Measurements from ENCODE around the gene OSBPL10. TPM values are rescaled to one million over a fixed set of nuclear protein-coding genes. Genes with fewer than 3 reads are reported as not detected.

The OSBPL10 gene
- total RNA-seq, 1 experiment from 2014 or later, result 48.0 TPM

DNA sequence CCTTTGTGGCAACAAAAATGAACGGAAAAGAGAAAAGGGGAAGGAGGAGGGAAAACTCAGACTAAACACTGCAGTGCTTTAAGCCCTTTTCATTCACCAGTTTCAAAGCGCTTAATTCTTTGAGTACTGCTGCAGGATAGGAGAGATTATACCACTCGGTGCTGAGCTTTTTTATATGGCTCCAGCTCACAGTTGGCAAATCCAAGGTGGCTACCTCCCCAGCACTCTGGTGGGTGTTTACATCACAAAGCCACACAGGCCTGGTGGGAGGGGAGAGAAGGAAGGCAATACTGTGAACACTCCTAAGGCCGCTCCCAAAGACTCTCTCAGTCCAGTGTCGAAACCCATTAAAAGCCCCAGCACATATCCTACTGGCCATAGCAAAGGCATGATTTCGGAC, 256.9 kb downstream of the OSBPL10 start:
- Histone ChIP-seq H3K27me3 (ENCODE audit: low read length) (no peaks in the 10 kb centered on the region), H3K36me3 (ENCODE audit: low read depth, low read length) (0 out of 2 replicates have a peak, but pooled peaks cover 1% of the 10 kb centered on the region), H3K9ac (ENCODE audit: low read length) (no peak overlapping the region), H3F3A (ENCODE audit: low read length, unreplicated experiment) (no peaks in the 10 kb centered on the region), H3K4me1 (ENCODE audit: insufficient read depth, low read length) (no peaks in the 10 kb centered on the region), H3K9me3 (ENCODE audit: low read length) (no peaks in the 10 kb centered on the region), H2AFZ (ENCODE audit: low read length) (no peak overlapping the region), H3K4me3 (ENCODE audit: low read length) (no peak overlapping the region), H3K79me2 (ENCODE audit: low read length) (no peaks in the 10 kb centered on the region), H4K20me1 (ENCODE audit: low read length) (no peaks in the 10 kb centered on the region), H3K4me2 (ENCODE audit: low read length) (no peak overlapping the region), H3K27ac (ENCODE audit: low read length) (no peak overlapping the region), H3K9me2 (replicated peaks; ENCODE audit: low read length) (no peaks in the 10 kb centered on the region)
- ATAC-seq (no peak), DNase-seq (no peak)
- CTCF ChIA-PET, result no interaction called here
- POLR2A ChIA-PET (ENCODE audit: unreplicated experiment), result no interaction called here
- BruUV-seq (replicated peaks), result no TSS peak
- intact Hi-C loops (cut with micrococcal nuclease), result no loop called here
- TF ChIP-seq EZH2phosphoT487 (IDR thresholded peaks at IDR 0.05; ENCODE audit: borderline replicate concordance, low read length) (no peak), EZH2 (IDR thresholded peaks at IDR 0.05; ENCODE audit: low read length, unreplicated experiment) (no peak)
- TF ChIP-seq, protein P1, sequence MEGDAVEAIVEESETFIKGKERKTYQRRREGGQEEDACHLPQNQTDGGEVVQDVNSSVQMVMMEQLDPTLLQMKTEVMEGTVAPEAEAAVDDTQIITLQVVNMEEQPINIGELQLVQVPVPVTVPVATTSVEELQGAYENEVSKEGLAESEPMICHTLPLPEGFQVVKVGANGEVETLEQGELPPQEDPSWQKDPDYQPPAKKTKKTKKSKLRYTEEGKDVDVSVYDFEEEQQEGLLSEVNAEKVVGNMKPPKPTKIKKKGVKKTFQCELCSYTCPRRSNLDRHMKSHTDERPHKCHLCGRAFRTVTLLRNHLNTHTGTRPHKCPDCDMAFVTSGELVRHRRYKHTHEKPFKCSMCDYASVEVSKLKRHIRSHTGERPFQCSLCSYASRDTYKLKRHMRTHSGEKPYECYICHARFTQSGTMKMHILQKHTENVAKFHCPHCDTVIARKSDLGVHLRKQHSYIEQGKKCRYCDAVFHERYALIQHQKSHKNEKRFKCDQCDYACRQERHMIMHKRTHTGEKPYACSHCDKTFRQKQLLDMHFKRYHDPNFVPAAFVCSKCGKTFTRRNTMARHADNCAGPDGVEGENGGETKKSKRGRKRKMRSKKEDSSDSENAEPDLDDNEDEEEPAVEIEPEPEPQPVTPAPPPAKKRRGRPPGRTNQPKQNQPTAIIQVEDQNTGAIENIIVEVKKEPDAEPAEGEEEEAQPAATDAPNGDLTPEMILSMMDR (conservative IDR thresholded peaks at IDR 0.05; ENCODE audit: low read depth, low read length), result no peak

DNA sequence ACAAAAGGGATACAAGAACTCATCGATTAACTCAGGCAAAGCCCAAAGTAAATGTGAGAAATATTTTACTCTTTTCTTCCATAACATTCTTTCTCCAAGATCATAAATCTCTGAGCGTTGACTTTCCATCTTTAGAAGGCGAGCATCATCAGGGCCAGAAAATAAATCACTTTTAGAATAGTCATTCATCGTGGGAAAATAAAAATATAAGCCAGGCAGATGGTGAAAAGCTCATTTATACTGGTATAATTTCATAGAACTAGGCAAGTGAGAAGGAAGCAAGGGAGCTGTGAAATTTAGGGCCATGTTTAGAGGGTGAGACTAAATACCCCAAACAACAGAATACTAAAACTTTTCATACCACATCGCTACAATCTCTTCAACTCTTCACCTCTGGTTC, 257.4 kb downstream of the OSBPL10 start:
- Histone ChIP-seq H3F3A (ENCODE audit: low read length, unreplicated experiment) (no peaks in the 10 kb centered on the region), H3K27me3 (ENCODE audit: low read length) (no peaks in the 10 kb centered on the region), H2AFZ (ENCODE audit: low read length) (no peak overlapping the region), H3K36me3 (ENCODE audit: low read depth, low read length) (0 out of 2 replicates have a peak, but pooled peaks cover 2% of the 10 kb centered on the region), H3K27ac (ENCODE audit: low read length) (no peak overlapping the region), H3K4me1 (ENCODE audit: insufficient read depth, low read length) (peaks cover under 1% of the 10 kb centered on the region; the same call in 1 of the 2 replicates), H3K9me3 (ENCODE audit: low read length) (no peaks in the 10 kb centered on the region), H3K4me2 (ENCODE audit: low read length) (no peak overlapping the region), H3K9me2 (replicated peaks; ENCODE audit: low read length) (no peaks in the 10 kb centered on the region), H4K20me1 (ENCODE audit: low read length) (no peaks in the 10 kb centered on the region), H3K9ac (ENCODE audit: low read length) (no peak overlapping the region), H3K4me3 (ENCODE audit: low read length) (no peak overlapping the region), H3K79me2 (ENCODE audit: low read length) (no peaks in the 10 kb centered on the region)
- ChIA-PET CTCF (no interaction called here), POLR2A (ENCODE audit: unreplicated experiment) (no interaction called here)
- BruUV-seq (replicated peaks), result no TSS peak
- DNase-seq, result no peak
- TF ChIP-seq, protein P1 (conservative IDR thresholded peaks at IDR 0.05; ENCODE audit: low read depth, low read length), result no peak
- no peak for TF ChIP-seq EZH2phosphoT487 (IDR thresholded peaks at IDR 0.05; ENCODE audit: borderline replicate concordance, low read length)
- TF ChIP-seq EZH2 (IDR thresholded peaks at IDR 0.05; ENCODE audit: low read length, unreplicated experiment), result no peak
- ATAC-seq, result no peak
- intact Hi-C loops (cut with micrococcal nuclease), result no loop called here

GRCh38 chr3:31721676-31722075, 259.4 kb downstream of the OSBPL10 start:
- H3K4me2 ChIP-seq (ENCODE audit: low read length), result no peak overlapping the region
- H3K27me3 ChIP-seq (ENCODE audit: low read length), result no peaks in the 10 kb centered on the region
- no peaks in the 10 kb centered on the region for H3K79me2 ChIP-seq (ENCODE audit: low read length)
- ChIA-PET POLR2A (ENCODE audit: unreplicated experiment) (no interaction called here), CTCF (no interaction called here)
- no peaks in the 10 kb centered on the region for H3K9me2 ChIP-seq (replicated peaks; ENCODE audit: low read length)
- H3K27ac ChIP-seq (ENCODE audit: low read length), result no peak overlapping the region
- ATAC-seq, result no peak
- H3K9ac ChIP-seq (ENCODE audit: low read length), result no peak overlapping the region
- intact Hi-C loops (cut with micrococcal nuclease), result no loop called here
- H3F3A ChIP-seq (ENCODE audit: low read length, unreplicated experiment), result no peaks in the 10 kb centered on the region
- H3K36me3 ChIP-seq (ENCODE audit: low read depth, low read length), result 0 out of 2 replicates have a peak, but pooled peaks cover 2% of the 10 kb centered on the region
- peaks cover 5% of the 10 kb centered on the region; the same call in 1 of the 2 replicates for H3K4me1 ChIP-seq (ENCODE audit: insufficient read depth, low read length)
- no TSS peak for BruUV-seq (replicated peaks)
- TF ChIP-seq EZH2phosphoT487 (IDR thresholded peaks at IDR 0.05; ENCODE audit: borderline replicate concordance, low read length) (no peak), EZH2 (IDR thresholded peaks at IDR 0.05; ENCODE audit: low read length, unreplicated experiment) (no peak)
- TF ChIP-seq, protein P1 (conservative IDR thresholded peaks at IDR 0.05; ENCODE audit: low read depth, low read length), result no peak
- H3K4me3 ChIP-seq (ENCODE audit: low read length), result no peak overlapping the region
- no peaks in the 10 kb centered on the region for H3K9me3 ChIP-seq (ENCODE audit: low read length)
- DNase-seq, result no peak
- no peak overlapping the region for H2AFZ ChIP-seq (ENCODE audit: low read length)
- no peaks in the 10 kb centered on the region for H4K20me1 ChIP-seq (ENCODE audit: low read length)

Data from PC-3 (cell line).